GM10266 (cell line): Measurements from ENCODE around the gene ANKRD63.

ENCODE experiments used
- DNase-seq: peaks from one replicate; pipeline ENCODE4 v3.0.0; 2012; ENCODE audit errors: extremely low spot score
- CTCF ChIP-seq: IDR thresholded peaks from 2 replicates; pipeline ENCODE4 v1.5.1; 2012; ENCODE audit warnings: mild to moderate bottlenecking, low read depth; ENCODE audit not compliant: control insufficient read depth, insufficient read depth; ENCODE audit errors: missing control alignments

ANKRD63 gene

GRCh38 chr15:40302288-40302886, 19.5 kb upstream of the ANKRD63 start:
- no peak for TF ChIP-seq CTCF
- DNase-seq, result no peak

- DNase-seq, result no peak
- no peak for TF ChIP-seq CTCF
Measured at GRCh38 chr15:40301467-40302179, 18.8 kb upstream of the ANKRD63 start.

GRCh38 chr15:40300771-40301170, 17.9 kb upstream of the ANKRD63 start:
- no peak for TF ChIP-seq CTCF
- DNase-seq, result no peak

- TF ChIP-seq CTCF, result no peak
- DNase-seq, result no peak
Measured at GRCh38 chr15:40300367-40300766, 17.5 kb upstream of the ANKRD63 start.

- no peak for DNase-seq
- no peak for TF ChIP-seq CTCF
Measured at GRCh38 chr15:40298216-40298935, 15.5 kb upstream of the ANKRD63 start.

- no peak for TF ChIP-seq CTCF
- no peak for DNase-seq
Measured at GRCh38 chr15:40297356-40297755, 14.5 kb upstream of the ANKRD63 start.

GRCh38 chr15:40296561-40297230, 13.8 kb upstream of the ANKRD63 start:
- no peak for TF ChIP-seq CTCF
- no peak for DNase-seq
